Adipose tissue (tissue), 3 donors: Measurements from ENCODE around the gene ADRM1. TPM values are rescaled to one million over a fixed set of nuclear protein-coding genes. Genes with fewer than 3 reads are reported as not detected.

ENCODE experiments used
- H3K27ac ChIP-seq: one replicate; pipeline ENCODE4 v1.5.1; 2013; ENCODE audit warnings: low read depth, low read length
- WGBS, 3 donors: extraction: QIAGEN DNeasy Blood & Tissue Kit; methylation state at CpG; one replicate each; pipeline ENCODE4 v1.1.7; 2013; 5-methylcytosine and 5-hydroxymethylcytosine counted together
- polyA plus RNA-seq, 3 donors: library from polyadenylated mRNA; stranded (reverse); fragments of 200-250 nt; gene quantifications; one replicate each; pipeline ENCODE4 v1.2.3, GENCODE V29; 2013
- donor health status: healthy with polysubstance abuse.
- donor health status: Bipolar disorder and iron deficiency.
- donor health status: healthy.

Gene ADRM1
- polyA plus RNA-seq, 3 donors, result 73.2 to 131 (median 81.4) TPM

DNA sequence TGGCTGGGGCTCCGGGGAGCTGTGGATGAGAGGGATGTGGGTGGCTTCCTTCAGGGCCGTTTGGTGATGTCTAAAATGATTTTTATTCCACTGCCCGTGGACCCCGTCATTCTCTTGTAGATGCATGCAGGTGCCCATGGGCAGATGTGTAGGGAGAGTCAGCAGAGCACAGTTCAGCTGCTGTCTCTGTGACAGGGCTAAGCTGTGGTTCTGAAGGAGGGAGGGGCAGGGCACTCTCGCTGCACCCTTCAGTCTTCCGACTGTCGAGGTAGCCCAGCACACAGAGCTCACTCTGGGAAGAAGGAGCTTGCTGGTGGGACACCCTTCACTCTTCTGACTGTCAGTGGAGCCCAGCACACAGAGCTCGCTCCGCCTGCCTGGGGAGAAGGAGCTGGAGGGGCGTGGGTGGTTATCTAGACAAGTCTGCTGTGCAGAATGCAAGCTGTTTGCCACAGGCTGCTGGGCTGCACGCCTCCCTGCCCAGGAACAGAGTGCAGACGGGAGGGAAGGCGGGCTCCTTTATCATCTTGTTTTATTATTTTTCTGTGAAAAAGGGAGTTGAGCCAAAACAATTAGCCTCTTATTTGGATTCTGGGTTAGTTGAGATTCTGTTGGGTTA is 28.4 kb upstream of the ADRM1 start:
- H3K27ac ChIP-seq, result no peak overlapping the region
- WGBS, 3 donors, result 73 to 81% (median 80%) methylated on average over 13 of the region's 13 CpGs

DNA sequence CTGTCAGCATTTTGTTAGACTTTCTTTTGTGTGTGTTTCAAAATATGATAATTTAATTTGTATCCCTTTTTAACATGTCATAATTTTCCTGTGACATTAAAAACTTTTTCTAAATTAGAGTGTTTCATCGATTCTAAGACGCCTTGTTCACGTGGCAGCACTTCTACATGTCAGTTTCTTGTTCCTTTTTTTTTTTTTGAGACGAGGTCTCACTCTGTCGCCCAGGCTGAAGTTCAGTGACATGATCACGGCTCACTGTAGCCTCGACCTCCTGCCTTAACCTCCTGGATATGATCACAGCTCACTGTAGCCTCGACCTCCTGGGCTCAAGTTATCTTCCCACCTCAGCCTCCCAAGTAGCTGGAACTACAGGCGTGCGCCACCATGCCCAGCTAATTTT is 27.6 kb upstream of the ADRM1 start:
- H3K27ac ChIP-seq, result no peak overlapping the region
- 90 to 96% (median 95%) methylated on average over 10 of the region's 10 CpGs for WGBS, 3 donors

DNA sequence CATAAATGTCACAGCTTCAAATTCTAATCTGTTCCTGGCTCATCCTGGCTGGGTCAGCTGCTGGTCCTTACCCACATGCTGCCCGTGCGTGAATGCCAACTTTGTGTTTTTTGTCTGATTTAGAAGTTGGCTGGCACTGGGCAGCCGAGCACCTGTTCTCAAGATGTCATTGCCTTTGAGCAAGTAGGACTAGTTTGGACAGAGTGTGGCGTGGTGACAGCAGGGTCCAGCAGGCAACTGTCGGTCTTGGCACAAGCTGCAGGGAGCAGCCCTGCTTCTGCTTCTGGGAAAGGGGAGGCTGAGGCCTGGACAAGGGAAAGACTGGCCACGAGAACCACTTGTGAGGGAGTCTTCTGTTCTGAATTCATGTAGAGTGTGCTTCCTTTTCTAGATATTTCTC is 26.4 kb upstream of the ADRM1 start:
- H3K27ac ChIP-seq, result no peak overlapping the region
- 57 to 87% (median 76%) methylated on average over 6 of the region's 6 CpGs for WGBS, 3 donors

DNA sequence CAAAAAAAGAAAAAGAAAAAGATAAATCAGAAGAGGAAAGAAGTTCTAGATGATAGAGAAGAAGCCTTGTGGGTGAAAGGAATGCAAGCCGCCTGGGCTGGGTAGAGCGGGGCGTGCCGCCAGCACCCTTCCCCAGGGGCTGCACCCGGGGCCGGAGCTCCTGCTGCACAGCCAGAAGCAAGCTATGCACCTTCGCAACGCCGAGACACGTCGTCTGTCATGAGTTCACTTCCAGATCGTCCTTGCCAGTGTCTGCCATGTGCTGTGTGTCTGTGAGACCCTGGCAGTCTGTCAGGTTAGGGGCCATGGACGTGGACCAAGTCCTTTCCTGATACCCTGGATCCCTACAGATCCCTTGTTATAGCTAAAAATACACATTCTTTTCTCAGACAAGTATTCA is 25.5 kb upstream of the ADRM1 start:
- 69 to 74% (median 69%) methylated on average over 13 of the region's 13 CpGs for WGBS, 3 donors
- H3K27ac ChIP-seq, result no peak overlapping the region

DNA sequence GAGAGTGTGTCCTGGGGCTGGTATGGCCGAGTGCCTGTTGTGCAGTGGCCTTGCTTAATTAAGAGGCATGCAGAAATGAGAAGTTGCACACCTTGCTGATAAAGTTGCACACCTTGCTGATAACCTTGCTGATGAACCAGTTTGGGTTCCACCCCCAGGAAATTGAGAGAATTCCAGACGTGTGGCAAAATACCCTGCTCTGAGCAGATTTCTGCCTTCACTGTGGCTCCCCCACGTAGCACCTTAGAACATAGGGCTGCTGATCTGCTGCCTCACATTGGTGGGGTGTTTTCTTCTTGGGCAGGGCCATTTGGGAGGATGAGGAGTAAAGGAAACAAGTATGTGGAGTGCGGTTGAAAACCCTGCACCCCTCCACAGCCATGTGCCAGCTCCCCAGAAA is 22.5 kb upstream of the ADRM1 start:
- WGBS, 3 donors, result 67 to 81% (median 69%) methylated on average over 4 of the region's 4 CpGs
- H3K27ac ChIP-seq, result no peak overlapping the region

DNA sequence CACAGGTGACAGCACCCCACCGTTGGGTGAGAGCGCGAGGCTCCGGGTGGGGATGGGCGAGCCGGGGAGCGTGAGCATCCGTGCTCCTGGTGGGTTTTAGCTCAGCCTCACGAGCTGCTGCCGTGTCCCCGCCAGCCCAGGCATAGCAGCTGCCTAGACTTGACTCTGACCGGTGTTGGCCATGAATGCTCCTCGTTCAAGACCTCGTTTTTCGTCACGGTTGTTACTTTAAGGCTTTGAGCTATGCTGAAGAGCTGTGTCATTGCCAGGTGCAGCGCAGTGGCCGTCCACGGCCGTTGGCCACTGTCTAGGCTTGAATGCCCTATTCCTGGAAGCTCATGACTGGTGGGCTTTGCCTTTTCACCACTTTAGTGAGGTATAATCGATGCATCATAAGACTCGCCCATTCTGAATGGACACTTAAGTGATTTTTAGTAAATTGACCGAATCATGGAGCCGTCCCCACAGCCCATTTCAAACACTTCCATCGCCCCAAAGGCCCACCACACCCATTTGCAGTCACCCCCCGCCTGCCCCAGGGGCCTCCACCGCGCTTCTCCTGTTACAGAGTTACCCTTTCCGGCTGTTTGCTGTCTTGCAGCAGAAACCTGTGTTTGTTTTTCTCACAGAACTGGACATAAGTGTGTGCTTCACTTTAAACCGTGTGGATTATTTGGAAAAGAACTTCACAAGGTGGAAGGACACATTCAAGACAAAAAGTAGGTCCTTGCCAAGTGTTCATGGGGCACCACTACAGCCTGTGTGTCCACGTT is 21.4 kb upstream of the ADRM1 start:
- WGBS, 3 donors, result 94 to 97% (median 95%) methylated on average over 31 of the region's 31 CpGs

DNA sequence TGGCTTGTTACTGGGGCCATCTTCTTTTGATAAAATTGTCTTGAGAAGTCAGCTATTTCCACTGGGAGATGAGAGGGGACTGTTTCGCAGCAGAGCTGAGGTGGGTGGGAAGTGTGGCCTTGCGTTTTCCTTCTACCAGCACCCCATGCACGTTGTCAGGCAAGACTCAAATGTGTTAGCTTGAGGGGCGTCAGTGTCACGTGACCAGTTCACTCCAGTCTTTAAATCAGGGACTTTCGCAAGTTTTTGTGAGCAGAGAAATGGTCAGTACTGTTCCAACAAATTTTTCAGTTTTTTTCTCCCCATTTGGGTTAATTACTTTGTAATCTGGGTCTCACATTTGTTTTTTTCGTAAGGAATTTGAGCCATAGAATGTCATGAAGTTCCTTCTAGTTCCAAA is 20.7 kb upstream of the ADRM1 start:
- WGBS, 3 donors, result 94 to 95% (median 94%) methylated on average over 7 of the region's 7 CpGs
- no peak overlapping the region for H3K27ac ChIP-seq

More for the DNA sequence above, 21.4 kb upstream of the ADRM1 start:
- H3K27ac ChIP-seq, result no peak overlapping the region

DNA sequence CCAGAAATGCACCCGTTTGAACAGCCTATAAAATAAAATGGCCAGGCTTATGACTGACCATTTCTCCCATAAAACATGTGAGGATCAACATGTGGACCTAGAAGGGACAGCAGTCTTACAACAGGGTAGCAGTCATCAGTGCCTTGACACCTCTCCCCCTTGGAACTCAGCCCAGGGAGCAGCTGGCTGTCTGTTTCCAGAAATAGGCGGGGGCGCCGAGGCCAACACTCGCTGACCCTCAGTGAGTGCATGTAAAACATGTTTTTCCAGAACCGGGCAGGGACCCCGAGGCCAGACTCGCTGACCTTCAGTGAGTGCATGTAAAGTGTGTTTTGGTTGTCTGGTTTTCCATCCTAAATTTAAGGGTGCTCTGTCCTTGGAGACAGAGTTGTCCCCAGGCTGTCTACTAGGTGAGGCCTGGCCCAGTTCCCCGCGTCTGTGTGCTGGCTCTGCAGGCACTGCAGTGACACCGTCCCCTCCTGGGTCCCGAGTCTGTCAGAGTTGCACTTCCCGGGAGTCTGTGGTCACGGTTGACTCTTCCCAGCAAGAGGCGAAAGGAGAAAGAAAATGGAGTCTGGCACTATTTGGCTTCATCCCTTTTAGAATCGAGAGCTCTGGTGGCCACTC is 19.8 kb upstream of the ADRM1 start:
- WGBS, 3 donors, result 57 to 71% (median 61%) methylated on average over 16 of the region's 16 CpGs
- no peak overlapping the region for H3K27ac ChIP-seq

DNA sequence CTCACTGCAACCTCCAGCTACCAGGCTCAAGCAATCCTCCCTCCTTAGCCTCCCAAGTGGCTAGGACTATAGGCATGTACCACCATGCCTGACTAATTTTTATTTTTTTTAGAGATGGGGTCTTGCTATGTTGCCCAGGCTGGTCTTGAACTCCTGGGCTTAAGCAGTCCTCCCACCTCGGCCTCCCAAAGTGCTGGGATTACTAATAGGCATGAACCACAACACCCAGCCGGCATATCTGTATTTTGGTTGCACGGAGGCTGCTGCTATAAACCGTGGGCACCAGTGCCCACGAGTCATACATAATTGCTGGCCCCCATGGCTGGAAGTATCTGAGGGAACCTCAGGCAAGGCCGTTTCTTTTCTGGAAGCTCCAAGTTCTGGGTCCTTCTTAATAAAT is 18.3 kb upstream of the ADRM1 start:
- no peak overlapping the region for H3K27ac ChIP-seq

DNA sequence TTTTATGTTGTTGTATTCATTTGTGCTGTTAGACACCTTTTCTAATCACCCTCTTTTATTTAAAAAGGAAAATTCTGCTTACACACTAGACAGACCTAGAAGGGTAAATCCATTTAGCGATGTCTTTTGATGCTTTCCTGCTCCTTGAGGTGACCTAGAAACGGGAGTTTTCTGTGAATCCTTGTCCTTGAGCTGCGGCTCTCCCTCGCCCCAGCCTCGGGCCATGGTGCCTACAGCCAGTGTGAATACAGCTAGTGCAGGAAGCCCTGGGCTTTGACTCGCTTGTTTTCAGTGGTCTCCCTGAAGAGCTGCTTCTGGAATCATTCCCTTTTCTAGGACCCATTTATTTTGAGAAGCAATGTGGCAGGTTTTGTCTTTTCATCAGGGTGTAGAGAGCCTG is 17.6 kb upstream of the ADRM1 start:
- no peak overlapping the region for H3K27ac ChIP-seq
- 69 to 88% (median 79%) methylated on average over 6 of the region's 6 CpGs for WGBS, 3 donors

More for the DNA sequence above, 18.3 kb upstream of the ADRM1 start:
- 86 to 93% (median 91%) methylated on average over 6 of the region's 6 CpGs for WGBS, 3 donors

DNA sequence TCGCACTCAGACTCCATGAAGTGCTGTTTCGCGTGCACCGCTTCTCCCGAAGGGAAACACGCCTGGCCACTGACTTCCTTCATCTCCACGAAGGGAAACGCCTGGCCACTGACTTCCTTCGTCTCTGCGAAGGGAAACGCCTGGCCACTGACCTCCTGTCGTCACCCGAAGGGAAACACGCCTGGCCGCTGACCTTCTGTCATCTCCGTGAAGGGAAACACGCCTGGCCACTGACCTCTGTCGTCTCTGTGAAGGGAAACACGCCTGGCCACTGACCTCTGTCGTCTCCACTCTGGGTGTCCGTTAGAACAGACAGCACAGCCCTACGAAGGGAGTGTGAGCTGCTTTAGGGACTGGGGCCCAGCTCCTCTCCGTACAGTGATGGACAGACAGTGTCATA is 17.1 kb upstream of the ADRM1 start:
- WGBS, 3 donors, result 49 to 79% (median 57%) methylated on average over 23 of the region's 23 CpGs
- H3K27ac ChIP-seq, result no peak overlapping the region

DNA sequence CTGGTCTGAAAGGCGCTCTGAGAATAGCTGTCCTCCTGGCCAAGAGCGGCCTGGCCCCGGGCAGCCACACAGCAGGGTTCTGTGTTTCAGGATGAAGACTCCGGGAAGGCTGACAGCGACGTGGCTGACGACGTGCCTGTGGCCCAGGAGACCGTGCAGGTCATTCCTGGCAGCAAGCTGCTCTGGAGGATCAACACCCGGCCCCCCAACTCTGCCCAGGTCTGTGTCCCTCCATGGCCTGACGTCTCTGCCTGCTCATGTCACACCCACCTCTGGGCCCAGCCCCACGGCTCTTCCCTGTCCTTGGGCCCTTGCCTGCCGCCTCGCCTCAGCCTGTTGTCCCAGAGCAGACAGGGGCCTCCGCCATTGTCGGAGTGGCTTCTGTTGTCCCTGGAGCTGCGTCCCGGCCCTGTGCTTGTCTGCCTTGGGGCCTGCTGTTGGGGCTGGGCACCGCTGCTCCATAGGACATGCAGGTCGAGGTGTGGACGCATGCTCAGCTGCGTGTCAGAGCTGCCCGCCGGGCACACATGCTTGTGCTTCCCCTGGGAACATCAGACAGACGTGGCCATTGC is 16.2 kb upstream of the ADRM1 start:
- WGBS, 3 donors, result 82 to 87% (median 85%) methylated on average over 25 of the region's 25 CpGs
- H3K27ac ChIP-seq, result no peak overlapping the region

DNA sequence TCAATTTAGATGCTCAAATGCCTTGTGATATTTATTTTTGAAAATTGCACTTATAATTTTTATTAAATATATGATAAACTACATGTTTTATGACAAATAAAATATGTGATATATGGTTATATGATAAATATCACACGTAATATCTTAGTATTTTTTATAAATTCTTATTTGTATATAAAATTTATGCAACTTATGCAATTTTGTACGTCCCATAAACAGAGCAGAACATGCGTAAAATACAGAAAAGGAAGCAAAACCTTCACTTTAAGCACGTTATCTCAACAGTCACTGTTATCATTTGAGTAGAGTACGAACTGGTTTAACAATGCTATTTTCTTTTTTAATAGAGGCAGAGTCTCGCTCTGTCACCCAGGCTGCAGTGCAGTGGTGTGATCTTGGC is 15.7 kb upstream of the ADRM1 start:
- WGBS, 3 donors, result 76 to 93% (median 86%) methylated on average over 6 of the region's 6 CpGs
- H3K27ac ChIP-seq, result no peak overlapping the region

DNA sequence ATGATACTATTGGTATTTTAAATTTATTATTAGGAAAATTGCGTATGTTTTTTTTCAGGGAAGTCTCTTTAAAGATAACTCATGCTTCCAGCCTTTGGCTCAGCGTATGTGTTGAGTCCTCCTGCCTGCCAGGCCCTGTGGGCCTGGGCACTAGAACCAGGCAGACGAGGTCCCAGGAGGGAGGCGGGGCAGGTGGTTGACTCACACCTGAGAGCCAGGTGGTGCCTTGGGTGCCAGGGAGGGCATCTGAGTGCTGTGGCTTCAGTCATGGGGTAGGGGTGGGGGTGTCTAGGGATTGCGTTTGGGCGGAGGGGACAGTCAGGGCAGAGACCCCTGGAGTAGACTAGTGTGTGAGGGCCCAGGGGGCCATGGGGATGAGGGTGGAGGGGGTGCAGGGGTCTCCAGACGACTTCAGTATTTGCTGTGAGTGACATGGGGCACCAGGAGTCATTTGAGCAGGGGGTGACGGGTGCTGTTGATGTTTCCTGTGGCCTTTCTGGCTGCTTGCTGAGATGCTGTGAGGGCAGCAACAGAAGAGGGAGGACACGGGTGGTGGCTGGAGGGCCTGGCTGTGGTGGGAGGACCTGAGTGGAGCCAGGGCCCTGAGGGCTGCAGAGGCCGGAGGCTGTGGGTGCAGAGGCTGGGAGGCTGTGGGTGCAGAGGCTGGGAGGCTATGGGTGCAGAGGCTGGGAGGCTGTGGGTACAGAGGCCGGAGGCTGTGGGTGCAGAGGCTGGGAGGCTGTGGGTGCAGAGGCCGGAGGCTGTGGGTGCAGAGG is 14.8 kb upstream of the ADRM1 start:
- H3K27ac ChIP-seq, result no peak overlapping the region
- WGBS, 3 donors, result 85 to 95% (median 93%) methylated on average over 12 of the region's 12 CpGs

DNA sequence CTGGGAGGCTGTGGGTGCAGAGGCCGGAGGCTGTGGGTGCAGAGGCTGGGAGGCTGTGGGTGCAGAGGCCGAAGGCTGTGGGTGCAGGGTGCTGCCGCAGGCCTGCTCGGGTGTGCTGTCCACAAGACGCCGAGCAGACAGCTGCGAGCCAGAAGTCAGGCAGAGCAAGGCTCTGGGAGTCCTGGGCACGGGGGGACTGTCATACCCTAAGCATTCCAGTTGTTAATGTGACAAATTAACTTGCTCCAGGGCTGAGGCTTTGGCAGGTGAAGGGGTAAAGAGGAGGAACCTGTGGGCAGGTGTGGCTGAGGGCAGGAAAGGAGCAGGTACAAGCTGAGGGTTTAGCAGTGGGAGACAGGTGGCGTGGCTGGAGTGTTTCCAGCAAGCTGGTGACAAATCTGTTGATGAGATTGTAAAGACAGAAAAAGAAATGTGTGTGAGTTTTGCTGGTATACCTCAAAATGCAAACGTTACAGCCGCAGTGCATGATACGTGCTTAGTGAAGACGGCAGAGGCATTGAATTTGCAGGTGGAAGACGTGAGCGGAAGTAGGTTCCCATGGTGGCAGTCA is 14.2 kb upstream of the ADRM1 start:
- 87 to 96% (median 93%) methylated on average over 15 of the region's 15 CpGs for WGBS, 3 donors
- H3K27ac ChIP-seq, result no peak overlapping the region

DNA sequence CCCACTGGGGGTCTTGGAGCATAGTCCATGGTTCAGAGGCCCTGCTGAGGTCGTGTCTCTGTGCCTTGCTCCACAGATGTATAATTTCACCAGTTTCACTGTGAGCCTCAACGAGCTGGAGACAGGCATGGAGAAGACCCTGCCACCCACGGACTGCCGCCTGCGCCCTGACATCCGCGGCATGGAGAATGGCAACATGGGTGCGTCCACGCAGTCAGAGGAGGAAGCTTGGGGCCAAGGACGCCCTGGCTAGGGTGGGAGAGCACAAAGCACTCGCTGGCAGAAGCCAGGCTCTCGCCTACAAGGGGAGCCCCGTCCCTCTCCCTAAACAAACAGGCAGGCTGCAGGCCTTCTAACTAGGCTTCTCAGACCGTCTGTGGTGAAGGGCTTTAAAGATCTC is 13.7 kb upstream of the ADRM1 start:
- no peak overlapping the region for H3K27ac ChIP-seq
- WGBS, 3 donors, result 85 to 92% (median 89%) methylated on average over 14 of the region's 14 CpGs

DNA sequence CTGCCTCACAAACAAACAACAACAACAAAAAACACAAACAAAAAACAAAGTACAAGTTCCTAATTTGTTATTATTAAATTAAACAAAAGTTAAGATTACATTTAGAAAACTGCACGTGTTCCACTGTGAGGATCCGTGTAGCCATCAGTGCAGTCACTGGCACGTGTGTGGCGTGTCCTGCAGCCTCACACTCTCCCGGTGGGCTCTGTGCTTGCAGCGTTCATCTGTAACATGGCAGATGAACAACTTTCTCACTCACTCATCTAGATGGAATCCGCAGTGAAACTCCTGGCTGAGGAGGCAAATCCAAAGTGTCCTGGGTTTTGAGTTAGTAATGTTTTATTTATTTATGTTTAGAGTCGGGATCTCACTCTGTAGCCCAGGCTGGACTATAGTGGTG is 12.9 kb upstream of the ADRM1 start:
- H3K27ac ChIP-seq, result no peak overlapping the region
- WGBS, 3 donors, result 93 to 94% (median 93%) methylated on average over 8 of the region's 8 CpGs
